Left lung (tissue), 10 donors: ENCODE measurements around the gene FXYD3. TPM values are rescaled to one million over a fixed set of nuclear protein-coding genes. Genes with fewer than 3 reads are reported as not detected.
A peak's percentile ranks its signal among the peaks of the same experiment; 100 is the strongest.

ENCODE experiments used
- ATAC-seq: fragments of 200-7000 bp; cut with Tn5 transposase; one replicate; pipeline ENCODE4 v1.9.1; 2020; ENCODE audit warnings: moderate library complexity
- DNase-seq, 4 donors: peaks; one replicate each; pipeline ENCODE4 v3.0.0-alpha.2; 2013 to 2020
- H3K27ac ChIP-seq, 2 donors: fragments of 200-600 bp; sonication (generic) in 1 of 2; one replicate each; pipeline versions ENCODE4 v1.5.0 to v1.8.0; 2020 to 2021
- H3K27me3 ChIP-seq, 2 donors: fragments of 200-600 bp; sonication (generic) in 1 of 2; one replicate each; pipeline versions ENCODE4 v1.5.0 to v1.8.0; 2020 to 2021
- H3K36me3 ChIP-seq, 2 donors: fragments of 200-600 bp; sonication (generic) in 1 of 2; one replicate each; pipeline versions ENCODE4 v1.5.0 to v1.8.0; 2020 to 2021
- H3K4me1 ChIP-seq, 2 donors: fragments of 200-600 bp; one replicate each; pipeline ENCODE4 v1.8.0; 2021
- H3K4me3 ChIP-seq, 2 donors: fragments of 200-600 bp; sonication (generic) in 1 of 2; one replicate each; pipeline versions ENCODE4 v1.5.0 to v1.8.0; 2020 to 2021; ENCODE audit warnings: mild to moderate bottlenecking in 1 of 2
- H3K9me3 ChIP-seq, 2 donors: fragments of 200-600 bp; sonication (generic) in 1 of 2; one replicate each; pipeline versions ENCODE4 v1.5.0 to v1.8.0; 2020 to 2021
- intact Hi-C, 2 donors: fragments of 100-400 bp; cut with DNase I; formaldehyde crosslinking; loops; one replicate each; pipeline versions ENCODE4 v1.11.2 to v1.14.2; 2022
- polyA plus RNA-seq, 6 donors: library from polyadenylated mRNA; unstranded; fragments of 120-200 nt; gene quantifications; one replicate each; pipeline ENCODE4 v1.2.1, GENCODE V29; 2013; ENCODE audit not compliant: insufficient read length in 6 of 6
- total RNA-seq, 2 donors: library from RNA; stranded (reverse); fragmentation: NEBNext Ultra II Directional; extraction: Animal tissue kit (Norgen Biotek cat#: 25700); gene quantifications; one replicate each; pipeline ENCODE4 v1.2.1, GENCODE V29; 2021
- TF ChIP-seq, protein P1 (sequence below), 2 donors: fragments of 200-600 bp; sonication (generic) in 1 of 2; IDR thresholded peaks; one replicate each; pipeline versions ENCODE4 v1.5.0 to v1.8.0; 2021; ENCODE audit warnings: antibody characterized with exemption in 2 of 2
- donor health status: DM: no; HTN: yes; CAD: no.
- donor health status: DM: no; HTN: no; CAD: no.

FXYD3 gene
- total and polyA plus RNA-seq, 8 donors: 17.5 to 207 (median 27.1) TPM

DNA sequence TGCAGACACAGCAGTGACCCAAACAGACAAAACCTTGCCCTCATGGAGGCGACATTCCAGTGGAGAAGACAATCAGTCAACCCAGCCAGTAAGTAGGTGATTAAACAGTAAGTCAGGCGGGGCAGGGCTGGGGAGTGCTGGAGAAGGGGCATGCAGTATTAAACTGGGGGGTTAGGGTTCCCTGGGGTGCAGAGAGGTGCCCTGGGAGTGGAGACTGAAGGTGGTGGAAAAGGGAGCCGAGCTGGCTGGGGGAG is 31.2 kb upstream of the FXYD3 start:
- ATAC-seq (no peak), DNase-seq (peak in 1 of 4 donors; percentile 49)
- Histone ChIP-seq H3K4me3 (no peak overlapping the region), H3K36me3 (no peaks in the 10 kb centered on the region), H3K9me3 (no peaks in the 10 kb centered on the region), H3K27ac (no peak overlapping the region), H3K4me1 (no peaks in the 10 kb centered on the region), H3K27me3 (no peaks in the 10 kb centered on the region)
- intact Hi-C loops: no loop called here
- TF ChIP-seq, protein P1, sequence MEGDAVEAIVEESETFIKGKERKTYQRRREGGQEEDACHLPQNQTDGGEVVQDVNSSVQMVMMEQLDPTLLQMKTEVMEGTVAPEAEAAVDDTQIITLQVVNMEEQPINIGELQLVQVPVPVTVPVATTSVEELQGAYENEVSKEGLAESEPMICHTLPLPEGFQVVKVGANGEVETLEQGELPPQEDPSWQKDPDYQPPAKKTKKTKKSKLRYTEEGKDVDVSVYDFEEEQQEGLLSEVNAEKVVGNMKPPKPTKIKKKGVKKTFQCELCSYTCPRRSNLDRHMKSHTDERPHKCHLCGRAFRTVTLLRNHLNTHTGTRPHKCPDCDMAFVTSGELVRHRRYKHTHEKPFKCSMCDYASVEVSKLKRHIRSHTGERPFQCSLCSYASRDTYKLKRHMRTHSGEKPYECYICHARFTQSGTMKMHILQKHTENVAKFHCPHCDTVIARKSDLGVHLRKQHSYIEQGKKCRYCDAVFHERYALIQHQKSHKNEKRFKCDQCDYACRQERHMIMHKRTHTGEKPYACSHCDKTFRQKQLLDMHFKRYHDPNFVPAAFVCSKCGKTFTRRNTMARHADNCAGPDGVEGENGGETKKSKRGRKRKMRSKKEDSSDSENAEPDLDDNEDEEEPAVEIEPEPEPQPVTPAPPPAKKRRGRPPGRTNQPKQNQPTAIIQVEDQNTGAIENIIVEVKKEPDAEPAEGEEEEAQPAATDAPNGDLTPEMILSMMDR (IDR thresholded peaks at IDR 0.05): no peak

- TF ChIP-seq, protein P1 (IDR thresholded peaks at IDR 0.05): no peak
- no peak for ATAC-seq
- intact Hi-C loops: no loop called here
- Histone ChIP-seq H3K4me1 (peaks cover 0 to 4% of the 10 kb centered on the region in 2 donors), H3K9me3 (no peaks in the 10 kb centered on the region), H3K27ac (no peak overlapping the region), H3K36me3 (no peaks in the 10 kb centered on the region), H3K4me3 (no peak overlapping the region), H3K27me3 (peaks cover 0 to 13% of the 10 kb centered on the region in 2 donors)
- DNase-seq: peak in 1 of 4 donors; percentile 3
These were observed 29.7 kb upstream of the FXYD3 start for GRCh38 chr19:35085947-35086346.

GRCh38 chr19:35086455-35086854 is 29.2 kb upstream of the FXYD3 start:
- H3K27ac ChIP-seq: no peak overlapping the region
- peaks cover 0 to 4% of the 10 kb centered on the region in 2 donors for H3K4me1 ChIP-seq
- no peak overlapping the region for H3K4me3 ChIP-seq
- ATAC-seq (no peak), DNase-seq (no peak)
- peaks cover 0 to 18% of the 10 kb centered on the region in 2 donors for H3K27me3 ChIP-seq
- intact Hi-C loops: no loop called here
- H3K9me3 ChIP-seq: no peaks in the 10 kb centered on the region
- TF ChIP-seq, protein P1 (IDR thresholded peaks at IDR 0.05): no peak
- H3K36me3 ChIP-seq: no peaks in the 10 kb centered on the region

DNA sequence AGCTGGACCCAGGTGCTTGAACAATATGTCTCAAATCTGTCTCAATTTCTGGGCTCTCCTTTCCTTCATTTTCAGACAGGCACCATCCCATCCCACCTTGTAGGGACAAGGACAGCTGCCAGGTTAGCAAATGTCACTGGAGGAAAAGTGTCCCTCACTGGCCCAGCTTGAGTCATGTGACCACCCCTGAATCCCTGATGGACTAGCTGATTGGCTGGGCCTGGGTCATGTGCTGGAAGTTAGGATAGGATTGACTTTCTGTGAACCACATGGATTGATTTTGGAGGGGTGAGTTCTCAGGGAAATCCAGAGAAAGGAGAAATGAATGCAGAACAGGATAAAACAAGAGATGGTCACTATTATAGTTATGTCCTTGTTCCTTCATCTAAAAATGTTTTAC is 28.2 kb upstream of the FXYD3 start:
- intact Hi-C loops: no loop called here
- peaks cover 0 to 4% of the 10 kb centered on the region in 2 donors for H3K4me1 ChIP-seq
- H3K4me3 ChIP-seq: no peak overlapping the region
- peaks cover 0 to 19% of the 10 kb centered on the region in 2 donors for H3K27me3 ChIP-seq
- no peak overlapping the region for H3K27ac ChIP-seq
- no peaks in the 10 kb centered on the region for H3K36me3 ChIP-seq
- no peaks in the 10 kb centered on the region for H3K9me3 ChIP-seq
- ATAC-seq (no peak), DNase-seq (peak in 1 of 4 donors; percentile 13)
- TF ChIP-seq, protein P1 (IDR thresholded peaks at IDR 0.05): no peak

GRCh38 chr19:35088131-35088913 is 27.3 kb upstream of the FXYD3 start:
- H3K27me3 ChIP-seq: peaks cover 0 to 19% of the 10 kb centered on the region in 2 donors
- H3K27ac ChIP-seq: no peak overlapping the region
- no peaks in the 10 kb centered on the region for H3K36me3 ChIP-seq
- intact Hi-C loops: no loop called here
- no peak for ATAC-seq
- H3K4me1 ChIP-seq: peaks cover 0 to 4% of the 10 kb centered on the region in 2 donors
- H3K4me3 ChIP-seq: no peak overlapping the region
- no peak for DNase-seq
- TF ChIP-seq, protein P1 (IDR thresholded peaks at IDR 0.05): no peak
- H3K9me3 ChIP-seq: no peaks in the 10 kb centered on the region
